CD4-positive, CD25-positive, alpha-beta regulatory T cell (primary cell): ENCODE measurements around the gene HTRA3. TPM values are rescaled to one million over a fixed set of nuclear protein-coding genes. Genes with fewer than 3 reads are reported as not detected.

Source experiments
- ATAC-seq, 2 donors: fragments of 150-1000 bp; cut with Tn5 transposase; one replicate each; pipeline ENCODE4 v1.10.0; 2021; ENCODE audit warnings: low read depth in 2 of 2, moderate number of reproducible peaks in 2 of 2, moderate library complexity in 1 of 2
- DNase-seq, 3 donors: peaks; one replicate each; pipeline versions ENCODE4 v3.0.0 to v3.0.0-alpha.2; 2012 to 2022; ENCODE audit warnings: mixed read lengths in 1 of 3
- H3K27ac ChIP-seq: one replicate; pipeline ENCODE4 v1.7.0; 2013; ENCODE audit warnings: mild to moderate bottlenecking, low read length; ENCODE audit not compliant: insufficient read depth, poor library complexity, severe bottlenecking
- H3K27me3 ChIP-seq: one replicate; pipeline ENCODE4 v1.7.0; 2013; ENCODE audit warnings: low read length; ENCODE audit not compliant: control insufficient read depth, insufficient read depth
- H3K36me3 ChIP-seq: one replicate; pipeline ENCODE4 v1.7.0; 2013; ENCODE audit warnings: mild to moderate bottlenecking, low read length, moderate library complexity; ENCODE audit not compliant: control insufficient read depth, insufficient read depth
- H3K4me1 ChIP-seq: 2 replicates; pipeline ENCODE4 v1.7.0; 2013; ENCODE audit warnings: mild to moderate bottlenecking, low read length; ENCODE audit not compliant: insufficient read depth, control insufficient read depth, poor library complexity, severe bottlenecking
- H3K4me3 ChIP-seq: one replicate; pipeline ENCODE4 v1.7.0; 2013; ENCODE audit warnings: low read depth, mild to moderate bottlenecking, low read length, moderate library complexity
- H3K9me3 ChIP-seq, 2 experiments: 1 replicate in 1 of 2; 2 replicates in 1 of 2; pipeline ENCODE4 v1.7.0; 2013; ENCODE audit warnings: low read length in 2 of 2, mild to moderate bottlenecking in 1 of 2, moderate library complexity in 1 of 2; ENCODE audit not compliant: control insufficient read depth in 2 of 2
- H3K27ac Mint-ChIP-seq, 3 donors: one replicate each; pipeline ENCODE4 v1.8.0; 2020 to 2022; ENCODE audit warnings: mild to moderate bottlenecking in 3 of 3, mixed read lengths in 3 of 3, moderate library complexity in 2 of 3
- H3K27me3 Mint-ChIP-seq: one replicate; pipeline ENCODE4 v1.8.0; 2022; ENCODE audit warnings: mild to moderate bottlenecking, mixed read lengths
- H3K36me3 Mint-ChIP-seq: one replicate; pipeline ENCODE4 v1.8.0; 2020; ENCODE audit warnings: mixed read lengths
- H3K4me1 Mint-ChIP-seq, 4 donors: one replicate each; pipeline ENCODE4 v1.8.0; 2020 to 2022; ENCODE audit warnings: mixed read lengths in 4 of 4, mild to moderate bottlenecking in 1 of 4
- H3K4me3 Mint-ChIP-seq, 4 donors: one replicate each; pipeline ENCODE4 v1.8.0; 2020 to 2022; ENCODE audit warnings: mild to moderate bottlenecking in 4 of 4, mixed read lengths in 4 of 4, moderate library complexity in 3 of 4
- H3K9me3 Mint-ChIP-seq, 7 donors: one replicate each; pipeline ENCODE4 v1.8.0; 2020 to 2022; ENCODE audit warnings: mixed read lengths in 7 of 7, mild to moderate bottlenecking in 3 of 7, moderate library complexity in 2 of 7
- polyA plus RNA-seq, 4 donors: library from polyadenylated mRNA; unstranded; fragments of 300-500 nt; fragmentation: Illumina TruSeq; gene quantifications; one replicate each; pipeline ENCODE4 v1.2.3, GENCODE V29; 2021
- total RNA-seq: library from RNA; stranded (reverse); gene quantifications from one replicate; pipeline ENCODE4 v1.2.3, GENCODE V29; 2022

HTRA3 gene
- total and polyA plus RNA-seq, 5 donors from 2014 or later = not detected

DNA sequence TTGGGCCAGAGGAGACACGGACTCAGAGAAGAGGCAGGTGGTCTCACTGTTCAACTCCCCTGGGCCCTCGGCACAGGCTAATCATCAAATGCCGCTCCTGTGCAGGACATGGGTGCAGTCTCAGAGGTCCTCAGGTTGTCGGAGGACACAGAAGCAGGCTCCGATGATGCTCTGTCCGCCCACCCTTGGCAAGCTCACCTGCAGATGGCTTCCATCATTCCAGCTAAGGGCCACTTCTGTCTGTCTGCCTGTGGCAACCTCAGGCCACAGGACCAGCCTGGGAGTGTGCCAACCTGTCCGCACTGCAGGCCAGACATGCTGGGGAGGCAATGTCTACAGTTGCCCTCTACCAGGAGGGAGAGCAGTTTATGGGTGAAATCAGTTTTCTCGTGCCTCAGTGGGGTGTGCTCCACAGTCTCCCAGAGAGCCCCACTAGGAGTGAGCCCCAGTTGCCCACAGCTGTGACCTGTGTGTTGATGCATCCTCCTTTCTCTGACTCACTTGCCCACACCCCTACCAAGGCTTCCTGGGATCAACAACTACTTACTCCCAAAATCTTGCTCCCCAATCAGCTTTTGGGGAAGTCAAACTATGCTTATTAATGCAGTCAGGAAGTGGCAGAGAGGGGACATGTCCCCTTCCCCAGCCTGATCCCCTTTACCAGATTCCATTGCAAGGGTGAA lies 55.9 kb downstream of the HTRA3 start:
- H3K4me3 Mint-ChIP-seq = no peak overlapping the region
- no peak for DNase-seq
- Histone ChIP-seq H3K4me3 (no peak overlapping the region), H3K27ac (no peak overlapping the region), H3K4me1 (no peaks in the 10 kb centered on the region), H3K9me3 (no peaks in the 10 kb centered on the region), H3K36me3 (no peaks in the 10 kb centered on the region), H3K27me3 (no peaks in the 10 kb centered on the region)
- peaks cover 4% of the 10 kb centered on the region for H3K27me3 Mint-ChIP-seq
- no peak for ATAC-seq
- H3K27ac Mint-ChIP-seq = no peak overlapping the region
- H3K36me3 Mint-ChIP-seq = no peaks in the 10 kb centered on the region
- no peaks in the 10 kb centered on the region for H3K4me1 Mint-ChIP-seq
- H3K9me3 Mint-ChIP-seq = no peaks in the 10 kb centered on the region

DNA sequence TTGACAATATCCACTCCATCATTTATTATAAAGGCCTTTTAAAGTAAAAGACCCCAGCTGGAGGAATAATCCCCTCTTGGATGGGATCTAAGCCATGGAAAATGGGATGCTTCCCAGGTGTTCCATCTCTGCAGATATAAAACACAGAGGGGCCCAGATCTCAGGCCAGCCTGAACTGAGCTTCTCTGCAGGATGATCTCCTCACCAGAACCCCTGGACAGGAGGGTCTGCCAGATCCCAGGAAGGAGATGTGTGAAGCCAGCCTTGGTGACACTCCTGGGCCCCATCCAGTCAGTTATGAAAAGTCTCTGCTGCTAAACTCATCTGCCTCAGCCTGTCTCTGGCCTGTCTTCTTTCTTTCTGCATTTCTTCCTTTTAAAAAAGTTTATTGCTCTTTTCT lies 56.7 kb downstream of the HTRA3 start:
- Mint-ChIP-seq H3K4me3 (no peak overlapping the region), H3K9me3 (peaks cover 0 to 2% (median 0%) of the 10 kb centered on the region in 7 donors), H3K36me3 (no peaks in the 10 kb centered on the region), H3K27ac (no peak overlapping the region), H3K27me3 (peaks cover 4% of the 10 kb centered on the region), H3K4me1 (no peaks in the 10 kb centered on the region)
- DNase-seq (no peak), ATAC-seq (no peak)
- H3K27ac ChIP-seq = no peak overlapping the region
- H3K36me3 ChIP-seq = no peaks in the 10 kb centered on the region
- no peaks in the 10 kb centered on the region for H3K9me3 ChIP-seq
- H3K4me3 ChIP-seq = no peak overlapping the region
- H3K4me1 ChIP-seq = no peaks in the 10 kb centered on the region
- H3K27me3 ChIP-seq = no peaks in the 10 kb centered on the region

DNA sequence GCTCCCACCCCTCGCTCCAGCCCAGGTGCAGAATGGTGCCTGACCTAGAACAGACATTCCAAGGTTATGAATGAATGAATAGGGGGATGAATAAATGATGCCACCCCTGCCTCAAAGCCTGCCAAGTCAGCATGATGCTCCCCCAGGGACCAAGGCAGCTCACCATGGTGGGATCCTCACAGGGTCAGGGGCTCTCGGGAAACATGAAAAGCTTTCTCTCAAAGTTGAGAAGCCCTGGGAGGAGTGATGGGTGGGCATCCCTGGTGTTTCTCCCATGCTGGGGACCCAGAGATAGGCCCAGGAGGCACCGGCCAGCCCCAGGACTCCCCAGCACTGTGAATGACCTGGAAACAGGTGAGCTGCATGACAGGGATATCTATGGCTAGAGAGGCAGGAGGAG lies 58.9 kb downstream of the HTRA3 start:
- Mint-ChIP-seq H3K9me3 (peaks cover 0 to 6% (median 2%) of the 10 kb centered on the region in 7 donors), H3K4me3 (no peak overlapping the region), H3K4me1 (no peaks in the 10 kb centered on the region), H3K27ac (no peak overlapping the region), H3K27me3 (peaks cover 4% of the 10 kb centered on the region), H3K36me3 (no peaks in the 10 kb centered on the region)
- Histone ChIP-seq H3K4me1 (no peaks in the 10 kb centered on the region), H3K27ac (no peak overlapping the region), H3K4me3 (no peak overlapping the region), H3K9me3 (no peaks in the 10 kb centered on the region), H3K36me3 (no peaks in the 10 kb centered on the region), H3K27me3 (no peaks in the 10 kb centered on the region)
- ATAC-seq (no peak), DNase-seq (no peak)

DNA sequence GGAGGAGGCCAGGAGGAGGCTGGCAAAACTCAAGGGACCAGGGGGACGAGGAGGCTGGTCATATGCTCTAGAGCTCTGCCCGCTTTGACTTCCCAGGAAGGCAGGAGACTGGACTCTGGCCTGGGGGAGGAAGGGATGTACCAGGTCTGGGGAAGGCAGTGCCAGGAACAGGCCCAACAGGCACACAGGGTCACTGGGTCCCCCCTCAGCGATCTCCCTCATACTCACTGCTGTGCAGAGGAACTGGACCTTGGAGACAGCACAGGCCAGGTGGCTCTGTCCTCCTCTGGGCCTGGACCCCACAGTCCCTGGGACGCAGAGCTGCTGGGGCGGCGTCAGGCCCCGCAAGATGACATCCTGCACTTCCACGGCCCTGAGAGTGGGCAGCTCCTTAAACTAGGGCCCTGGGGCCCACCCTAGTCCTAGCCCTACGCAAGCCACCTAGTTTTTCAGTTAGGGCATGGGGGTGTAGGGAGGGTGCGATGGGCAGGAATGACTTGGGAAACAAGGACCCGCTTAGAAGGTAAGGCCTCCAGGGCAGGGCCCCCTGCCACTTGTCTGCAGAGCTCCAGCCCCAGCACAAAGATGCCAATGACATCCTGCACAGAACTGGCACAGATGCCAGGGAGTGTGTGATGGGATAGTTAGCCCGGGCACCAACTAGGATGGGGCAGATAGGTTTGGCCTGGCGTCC lies 59.5 kb downstream of the HTRA3 start:
- H3K4me3 Mint-ChIP-seq = no peak overlapping the region
- no peak overlapping the region for H3K27ac ChIP-seq
- H3K9me3 Mint-ChIP-seq = peaks cover 0 to 6% (median 2%) of the 10 kb centered on the region in 7 donors
- no peaks in the 10 kb centered on the region for H3K27me3 ChIP-seq
- H3K4me3 ChIP-seq = no peak overlapping the region
- peaks cover 4% of the 10 kb centered on the region for H3K27me3 Mint-ChIP-seq
- H3K9me3 ChIP-seq = no peaks in the 10 kb centered on the region
- H3K4me1 ChIP-seq = no peaks in the 10 kb centered on the region
- H3K36me3 ChIP-seq = no peaks in the 10 kb centered on the region
- ATAC-seq = no peak
- no peak overlapping the region for H3K27ac Mint-ChIP-seq
- H3K4me1 Mint-ChIP-seq = no peaks in the 10 kb centered on the region
- no peaks in the 10 kb centered on the region for H3K36me3 Mint-ChIP-seq
- no peak for DNase-seq

DNA sequence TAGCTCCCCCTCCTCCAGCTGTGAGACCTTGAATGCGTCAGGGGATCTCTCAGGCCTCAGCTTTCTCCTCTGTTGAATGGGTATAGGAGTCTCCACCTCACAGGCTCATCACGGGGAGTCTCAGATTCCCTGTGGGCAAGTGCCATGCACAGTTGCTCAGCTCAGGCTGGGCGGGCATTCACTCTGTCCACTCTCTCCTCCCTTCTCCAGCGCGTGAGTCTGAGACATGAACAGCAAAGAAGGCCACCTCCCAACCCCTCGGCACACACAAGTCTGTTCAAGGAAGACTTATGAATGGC lies 60.0 kb downstream of the HTRA3 start:
- H3K27me3 Mint-ChIP-seq = peaks cover 1% of the 10 kb centered on the region
- H3K27ac Mint-ChIP-seq = no peak overlapping the region
- H3K4me3 Mint-ChIP-seq = no peak overlapping the region
- Histone ChIP-seq H3K36me3 (no peaks in the 10 kb centered on the region), H3K9me3 (no peaks in the 10 kb centered on the region), H3K4me1 (no peaks in the 10 kb centered on the region), H3K4me3 (no peak overlapping the region), H3K27ac (no peak overlapping the region), H3K27me3 (no peaks in the 10 kb centered on the region)
- no peaks in the 10 kb centered on the region for H3K36me3 Mint-ChIP-seq
- DNase-seq (no peak), ATAC-seq (no peak)
- peaks cover 0 to 6% (median 2%) of the 10 kb centered on the region in 7 donors for H3K9me3 Mint-ChIP-seq
- H3K4me1 Mint-ChIP-seq = no peaks in the 10 kb centered on the region

DNA sequence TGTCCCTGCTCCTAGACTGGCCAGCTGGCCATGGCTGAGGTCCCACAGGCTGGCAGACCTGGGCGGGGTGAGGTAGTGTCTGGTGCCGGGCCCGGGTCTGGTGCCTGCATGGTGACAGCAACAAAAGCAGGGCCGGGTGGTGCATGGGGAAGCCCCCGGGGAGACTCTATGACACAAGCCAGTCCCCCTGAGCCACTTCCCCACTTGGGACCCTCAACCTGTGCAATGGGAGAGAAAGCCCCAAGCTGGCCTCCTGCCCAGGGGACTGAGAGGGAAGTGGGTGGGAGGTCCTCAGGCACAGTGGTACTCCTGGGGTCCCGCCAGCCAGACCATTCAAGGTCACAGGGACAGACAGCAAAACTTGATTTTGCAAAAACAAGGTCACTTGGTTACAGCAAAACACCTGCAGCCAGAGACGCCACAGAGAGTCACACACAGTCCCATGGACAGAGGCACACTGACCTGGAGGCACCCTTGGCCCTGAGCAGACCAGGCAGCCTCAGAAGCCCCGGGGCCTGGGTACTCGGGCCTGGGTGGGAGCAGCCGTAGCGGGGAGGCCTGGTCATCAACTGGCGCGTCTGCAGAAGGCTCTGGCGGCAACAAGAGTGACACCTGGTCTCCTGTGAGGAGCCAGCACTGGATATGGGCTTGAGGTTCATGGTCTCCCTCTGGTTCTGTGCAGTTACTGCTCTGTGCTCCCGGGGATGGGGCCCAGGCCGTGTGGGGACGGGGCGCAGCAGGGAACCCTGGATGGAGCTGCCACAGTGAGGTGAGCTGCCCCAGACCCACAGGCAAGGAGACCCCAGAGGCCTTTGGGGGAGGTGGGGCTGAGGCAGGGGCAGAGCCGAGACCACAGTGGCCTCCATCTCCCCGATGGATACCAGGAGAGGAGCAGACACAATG lies 60.6 kb downstream of the HTRA3 start:
- DNase-seq (no peak), ATAC-seq (no peak)
- no peak overlapping the region for H3K27ac Mint-ChIP-seq
- H3K27me3 Mint-ChIP-seq = no peaks in the 10 kb centered on the region
- no peaks in the 10 kb centered on the region for H3K36me3 ChIP-seq
- H3K9me3 ChIP-seq = no peaks in the 10 kb centered on the region
- H3K9me3 Mint-ChIP-seq = peaks cover 0 to 7% (median 2%) of the 10 kb centered on the region in 7 donors
- no peaks in the 10 kb centered on the region for H3K4me1 ChIP-seq
- no peaks in the 10 kb centered on the region for H3K4me1 Mint-ChIP-seq
- H3K27me3 ChIP-seq = no peaks in the 10 kb centered on the region
- no peak overlapping the region for H3K4me3 ChIP-seq
- no peaks in the 10 kb centered on the region for H3K36me3 Mint-ChIP-seq
- no peak overlapping the region for H3K4me3 Mint-ChIP-seq
- no peak overlapping the region for H3K27ac ChIP-seq

DNA sequence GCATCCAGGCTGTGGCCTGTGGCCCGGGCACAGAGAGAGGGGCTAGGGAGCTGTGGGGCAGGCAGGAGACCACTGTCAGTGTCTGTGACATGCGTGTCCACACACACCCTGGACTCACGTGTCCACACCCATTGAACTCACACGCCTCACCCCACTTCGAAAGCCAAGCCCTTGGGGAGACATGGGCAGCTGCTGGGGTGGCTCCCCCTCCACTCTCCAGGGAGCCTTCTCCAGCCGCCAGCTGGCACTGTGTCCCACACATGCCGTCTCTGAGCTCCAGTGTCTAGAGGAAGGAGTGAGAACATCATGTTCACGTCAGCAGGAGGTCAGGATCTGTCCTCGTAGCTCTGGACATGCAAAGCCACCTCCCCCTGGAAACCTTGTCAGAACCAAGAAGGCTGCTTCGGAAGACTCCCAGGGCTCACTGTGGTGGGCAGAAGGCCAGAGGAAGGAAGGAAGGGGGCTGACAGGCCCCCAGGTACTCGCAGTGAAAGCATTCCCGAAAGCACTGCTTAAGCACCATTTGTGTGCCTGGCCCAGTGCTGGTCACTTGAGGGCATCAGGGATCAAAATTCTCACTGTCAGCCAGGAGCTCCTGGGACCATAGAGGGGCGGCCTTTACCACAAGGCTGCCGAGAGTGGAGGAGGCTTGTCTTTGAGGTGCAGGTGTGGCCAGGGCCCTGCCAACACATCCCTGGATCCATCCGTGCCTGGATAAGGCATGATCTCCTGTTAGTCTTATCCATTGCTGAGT lies 61.4 kb downstream of the HTRA3 start:
- ATAC-seq (no peak), DNase-seq (no peak)
- H3K4me3 Mint-ChIP-seq = no peak overlapping the region
- Histone ChIP-seq H3K27me3 (no peaks in the 10 kb centered on the region), H3K36me3 (no peaks in the 10 kb centered on the region), H3K4me3 (no peak overlapping the region), H3K9me3 (peaks cover 4 to 6% of the 10 kb centered on the region in 2 experiments), H3K27ac (no peak overlapping the region), H3K4me1 (no peaks in the 10 kb centered on the region)
- H3K27ac Mint-ChIP-seq = no peak overlapping the region
- H3K4me1 Mint-ChIP-seq = no peaks in the 10 kb centered on the region
- H3K36me3 Mint-ChIP-seq = no peaks in the 10 kb centered on the region
- no peaks in the 10 kb centered on the region for H3K27me3 Mint-ChIP-seq
- peaks cover 0 to 16% (median 5%) of the 10 kb centered on the region in 7 donors for H3K9me3 Mint-ChIP-seq
